Neural cell (in vitro differentiated cells): Measurements from ENCODE around the gene OAT.

ENCODE experiments used
- EP300 ChIP-seq: fragments of 450-650 bp; conservative IDR thresholded peaks from 2 replicates; pipeline ENCODE4 v1.6.1; 2014; ENCODE audit warnings: antibody characterized with exemption, mild to moderate bottlenecking, moderate library complexity; ENCODE audit not compliant: poor library complexity, severe bottlenecking
- POLR2AphosphoS5 ChIP-seq: IDR thresholded peaks from 2 replicates; pipeline ENCODE4 v1.6.1; 2012
- REST ChIP-seq: IDR thresholded peaks from 2 replicates; pipeline ENCODE4 v1.6.1; 2012; ENCODE audit warnings: borderline replicate concordance
- SMC3 ChIP-seq: fragments of 450-650 bp; conservative IDR thresholded peaks from 2 replicates; pipeline ENCODE4 v1.6.1; 2014; ENCODE audit warnings: antibody characterized with exemption, mild to moderate bottlenecking, moderate library complexity; ENCODE audit not compliant: poor library complexity
- TAF1 ChIP-seq: IDR thresholded peaks from 2 replicates; pipeline ENCODE4 v1.6.1; 2012; ENCODE audit warnings: low read depth
- TF ChIP-seq, protein P1 (sequence below): fragments of 450-650 bp; IDR thresholded peaks from 2 replicates; pipeline ENCODE4 v1.5.1; 2014; ENCODE audit warnings: antibody characterized with exemption, mild to moderate bottlenecking, moderate library complexity; ENCODE audit not compliant: poor library complexity, severe bottlenecking

GRCh38 chr10:124376411-124376810 is 42.3 kb downstream of the OAT start:
- TF ChIP-seq POLR2AphosphoS5: no peak
- no peak for TF ChIP-seq REST
- TF ChIP-seq EP300: no peak
- no peak for TF ChIP-seq SMC3
- TF ChIP-seq, protein P1, sequence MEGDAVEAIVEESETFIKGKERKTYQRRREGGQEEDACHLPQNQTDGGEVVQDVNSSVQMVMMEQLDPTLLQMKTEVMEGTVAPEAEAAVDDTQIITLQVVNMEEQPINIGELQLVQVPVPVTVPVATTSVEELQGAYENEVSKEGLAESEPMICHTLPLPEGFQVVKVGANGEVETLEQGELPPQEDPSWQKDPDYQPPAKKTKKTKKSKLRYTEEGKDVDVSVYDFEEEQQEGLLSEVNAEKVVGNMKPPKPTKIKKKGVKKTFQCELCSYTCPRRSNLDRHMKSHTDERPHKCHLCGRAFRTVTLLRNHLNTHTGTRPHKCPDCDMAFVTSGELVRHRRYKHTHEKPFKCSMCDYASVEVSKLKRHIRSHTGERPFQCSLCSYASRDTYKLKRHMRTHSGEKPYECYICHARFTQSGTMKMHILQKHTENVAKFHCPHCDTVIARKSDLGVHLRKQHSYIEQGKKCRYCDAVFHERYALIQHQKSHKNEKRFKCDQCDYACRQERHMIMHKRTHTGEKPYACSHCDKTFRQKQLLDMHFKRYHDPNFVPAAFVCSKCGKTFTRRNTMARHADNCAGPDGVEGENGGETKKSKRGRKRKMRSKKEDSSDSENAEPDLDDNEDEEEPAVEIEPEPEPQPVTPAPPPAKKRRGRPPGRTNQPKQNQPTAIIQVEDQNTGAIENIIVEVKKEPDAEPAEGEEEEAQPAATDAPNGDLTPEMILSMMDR: no peak
- no peak for TF ChIP-seq TAF1
